Measurements from ENCODE around the gene ALPG.
A peak's percentile ranks its signal among the peaks of the same experiment; 100 is the strongest.
"Not testable (repeated sequence)": the region's sequence is repeated elsewhere in the genome, so short reads cannot be mapped to it uniquely, and the experiment has no call there.

ALPG gene

DNA sequence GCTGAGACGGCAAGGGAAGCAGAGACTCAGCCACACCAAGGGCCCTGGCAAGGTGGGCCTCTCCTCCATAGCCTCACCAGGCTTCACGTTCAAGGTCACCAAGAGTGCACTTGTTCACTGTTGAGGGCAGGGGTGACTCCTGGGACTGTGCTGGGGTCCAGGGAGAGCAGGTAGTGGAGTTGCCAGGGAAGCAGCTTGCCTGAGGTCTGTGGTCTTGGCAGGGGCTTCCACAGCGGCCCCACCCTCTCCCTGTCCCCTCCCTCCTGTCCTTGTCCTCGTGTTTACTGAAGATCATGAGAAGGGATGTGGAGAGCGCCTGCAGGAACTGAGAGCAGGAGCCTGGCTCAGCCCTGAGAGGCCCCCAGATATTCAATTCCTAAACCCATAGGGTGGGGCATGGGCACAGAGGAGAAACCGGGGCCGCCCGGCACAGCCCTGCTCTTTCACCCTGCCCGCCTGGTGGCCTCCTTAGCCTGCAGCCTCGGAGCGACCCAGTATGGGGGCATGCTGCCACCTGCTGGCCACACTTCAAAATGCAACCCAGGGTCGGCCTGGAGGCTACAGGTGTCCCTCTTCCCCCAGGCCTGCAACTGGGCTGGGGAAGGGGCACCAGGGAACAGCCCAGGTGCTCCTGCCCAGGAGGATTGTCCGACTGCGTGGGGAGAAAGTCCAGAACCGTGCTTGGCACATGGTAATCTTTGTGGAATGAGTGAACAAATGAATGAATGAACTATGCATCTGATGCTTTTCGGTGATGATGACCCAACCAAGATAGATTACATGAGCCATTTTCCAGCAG lies 33.8 kb downstream of the ALPG start:
- DNase-seq (ENCODE audit: low read depth, low spot score): peak; percentile 15

DNA sequence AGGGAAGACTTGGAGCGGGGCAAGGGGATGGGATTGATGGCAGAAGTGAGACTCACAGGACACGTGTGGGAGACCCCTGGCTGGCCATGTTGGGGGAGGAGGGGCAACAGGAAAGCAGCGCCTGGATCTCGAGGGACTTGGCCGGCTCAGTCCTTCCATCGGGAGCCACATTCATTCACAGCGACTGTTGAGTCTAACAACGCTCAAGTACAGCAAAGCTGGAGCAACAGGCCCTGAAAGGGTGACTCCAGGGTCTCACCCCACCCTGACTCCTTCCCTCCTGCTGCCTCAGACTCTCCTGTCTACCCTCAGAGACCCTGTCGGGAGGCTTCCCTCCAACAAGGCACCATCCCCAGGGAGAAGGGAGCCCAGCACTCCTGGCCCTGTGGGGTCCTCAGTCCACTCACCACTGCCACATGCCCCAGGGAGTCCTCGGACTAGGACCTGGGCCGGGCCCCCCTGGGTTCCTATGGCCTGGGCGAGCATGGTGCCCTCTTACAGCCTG lies 34.6 kb downstream of the ALPG start:
- no peak for DNase-seq (ENCODE audit: low read depth, low spot score)

DNA sequence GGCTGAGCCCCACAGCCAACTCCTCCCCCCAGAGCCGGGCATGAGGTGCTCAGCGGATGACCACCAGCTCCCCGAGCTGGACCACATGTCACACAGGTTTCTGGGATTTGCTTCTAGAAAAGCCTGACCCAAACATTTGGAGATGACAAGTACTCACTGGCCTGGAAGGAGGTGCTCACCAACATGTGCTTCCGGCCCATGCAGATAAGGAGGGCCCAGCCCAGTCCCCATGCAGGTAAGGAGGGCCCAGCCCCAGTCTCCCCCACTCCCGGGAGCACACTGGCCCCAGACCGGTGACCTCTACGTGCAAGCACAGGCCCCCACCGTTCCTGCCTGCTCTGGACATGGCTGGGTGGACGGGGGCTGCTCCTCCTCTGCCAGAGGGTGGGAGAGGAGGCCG lies 35.3 kb downstream of the ALPG start:
- not testable (repeated sequence) for DNase-seq (ENCODE audit: low read depth, low spot score)

DNA sequence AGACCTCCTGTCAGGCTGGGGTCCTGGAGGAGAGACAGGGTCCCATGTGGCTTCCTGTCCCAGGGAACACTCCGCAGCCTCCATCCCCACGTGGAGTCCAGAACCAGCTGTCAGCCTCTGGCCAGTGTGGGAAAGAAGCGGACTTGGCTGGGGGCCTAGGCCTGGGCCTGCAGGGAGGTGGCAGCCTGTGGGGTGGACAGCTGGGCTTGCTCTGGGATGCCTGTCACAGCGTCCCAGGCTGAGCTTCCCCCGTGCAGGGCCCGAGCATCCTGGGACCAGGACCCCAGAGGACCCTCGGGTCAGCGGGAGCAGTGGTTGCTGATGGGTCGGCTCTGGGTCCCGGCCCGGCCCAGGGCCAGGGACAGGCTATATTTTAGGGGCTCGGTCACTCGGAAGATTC lies 35.8 kb downstream of the ALPG start:
- not testable (repeated sequence) for DNase-seq (ENCODE audit: low read depth, low spot score)

DNA sequence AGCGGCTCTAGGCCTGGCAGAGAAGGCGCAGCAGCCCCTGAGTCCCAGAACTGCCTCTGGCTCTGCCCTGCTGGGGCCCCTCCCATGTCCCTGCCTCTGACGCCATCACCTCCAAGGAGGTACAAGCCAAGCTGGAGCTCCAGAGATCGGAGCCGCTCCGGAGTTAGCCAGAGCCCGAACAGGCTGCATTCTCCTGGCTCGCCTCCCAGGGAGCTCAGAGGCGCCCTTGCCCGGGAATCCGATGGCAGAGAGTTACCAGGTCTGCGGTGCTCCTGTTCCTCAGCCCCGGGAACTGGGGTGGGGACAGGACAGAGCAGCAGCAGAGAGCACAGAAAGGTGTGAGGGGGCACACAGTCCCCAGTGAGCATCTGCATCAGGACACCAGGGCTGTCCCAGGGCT lies 36.4 kb downstream of the ALPG start:
- DNase-seq (ENCODE audit: low read depth, low spot score): not testable (repeated sequence)

DNA sequence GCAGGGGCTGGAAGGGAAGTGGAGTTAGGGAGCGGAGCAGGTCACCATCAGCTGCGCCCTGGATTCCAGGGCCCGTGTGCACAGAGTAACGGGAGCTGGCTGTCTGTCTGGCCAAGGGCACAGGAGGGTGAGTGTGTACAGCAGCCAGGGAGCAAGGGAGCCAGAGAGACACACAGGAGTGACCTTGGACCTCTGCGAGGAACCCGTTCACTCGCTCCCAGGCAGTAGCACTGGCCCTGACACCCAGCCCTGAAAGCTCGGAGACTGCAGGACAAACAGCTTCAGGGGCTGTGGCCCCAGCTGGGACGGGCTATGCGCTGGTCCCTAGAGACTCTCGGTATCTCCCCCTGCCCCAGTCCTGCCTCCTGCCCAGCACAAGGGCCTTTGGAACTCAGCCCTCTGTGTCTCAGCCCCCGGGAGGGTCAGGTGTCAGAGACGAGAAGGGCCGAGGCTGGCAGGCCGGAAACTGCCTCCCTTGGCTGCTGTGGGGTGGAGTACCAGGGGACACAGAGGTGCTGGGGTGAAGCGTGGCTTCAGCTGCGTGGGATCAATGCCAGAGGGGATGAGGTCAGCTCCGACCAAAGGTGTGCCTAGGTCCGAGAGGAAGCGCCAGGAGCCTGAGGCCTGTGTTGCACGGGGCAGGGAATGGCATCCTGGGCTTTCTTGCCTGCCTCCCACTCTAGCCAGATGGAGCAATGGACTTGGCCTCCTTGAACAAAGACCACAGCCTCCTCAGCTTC lies 37.2 kb downstream of the ALPG start:
- not testable (repeated sequence) for DNase-seq (ENCODE audit: low read depth, low spot score)

DNA sequence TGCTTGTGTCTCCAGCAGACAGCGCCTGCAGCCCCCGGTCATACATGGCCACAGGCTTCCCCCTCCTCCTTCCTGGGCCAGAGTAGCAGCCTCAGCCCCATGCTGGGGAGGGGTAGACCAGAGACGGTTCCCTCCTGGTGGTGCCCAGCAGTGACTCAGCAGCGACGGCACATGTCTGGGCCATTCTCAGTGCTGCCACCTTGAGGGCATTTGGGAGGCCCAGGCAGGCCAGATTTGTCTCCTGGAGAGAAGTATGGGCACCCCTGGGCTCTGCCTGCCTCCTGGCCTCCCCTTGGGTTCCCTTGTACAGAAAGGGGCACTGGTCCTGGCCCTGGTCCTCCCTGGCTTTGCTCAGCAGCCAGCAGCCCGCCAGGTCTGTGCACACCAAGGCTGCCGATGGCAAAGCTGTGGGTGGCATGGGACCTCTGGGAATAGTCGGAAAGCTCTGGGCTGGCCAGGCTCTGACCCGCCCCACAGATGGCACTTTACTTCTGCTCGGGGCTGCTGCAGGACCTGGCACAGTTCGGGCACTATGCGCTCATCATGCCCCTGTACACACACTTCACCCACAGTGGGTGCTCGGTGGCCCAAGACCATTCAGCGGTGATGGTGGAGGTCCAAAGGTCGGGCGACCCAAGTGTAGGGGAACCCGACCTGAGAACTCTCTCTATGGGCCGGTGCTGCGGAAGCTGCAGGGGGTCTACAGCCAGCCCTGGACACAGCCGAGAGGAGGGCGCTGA lies 37.9 kb downstream of the ALPG start:
- no peak for DNase-seq (ENCODE audit: low read depth, low spot score)

DNA sequence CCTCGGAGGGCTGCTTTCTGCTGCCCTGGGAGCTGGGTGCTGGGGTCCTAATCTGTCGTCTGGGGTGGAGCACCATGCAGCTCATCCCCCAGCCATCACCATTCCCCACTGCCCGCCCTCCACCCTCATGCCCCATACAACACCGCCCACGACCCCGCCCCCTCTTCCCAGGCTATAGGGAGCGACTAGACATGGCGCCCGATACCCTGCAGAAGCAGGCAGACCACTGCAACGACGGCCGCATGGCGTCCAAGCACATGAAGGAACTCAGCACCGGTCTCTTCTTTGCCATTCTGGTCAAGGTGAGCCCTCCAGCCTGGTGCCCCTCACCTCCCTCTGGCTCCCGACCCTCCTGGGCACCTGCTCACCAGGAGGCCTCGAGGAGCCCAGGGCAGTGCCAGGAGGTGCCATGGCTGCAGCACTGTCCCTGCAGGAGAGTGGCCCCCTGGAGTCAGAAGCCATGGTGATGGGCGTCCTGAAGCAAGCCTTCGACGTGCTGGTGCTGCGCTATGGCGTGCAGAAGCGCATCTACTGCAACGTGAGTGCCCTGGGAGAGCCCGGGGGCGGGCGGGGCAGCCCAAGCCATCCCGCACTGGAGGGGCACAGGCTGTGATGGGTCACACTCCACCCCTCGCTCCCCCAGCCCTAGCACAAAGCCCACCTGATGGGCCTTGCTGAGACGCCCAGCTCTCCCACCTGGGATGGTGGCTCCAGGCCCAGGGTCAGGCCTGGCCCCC lies 38.7 kb downstream of the ALPG start:
- DNase-seq (ENCODE audit: low read depth, low spot score): not testable (repeated sequence)

DNA sequence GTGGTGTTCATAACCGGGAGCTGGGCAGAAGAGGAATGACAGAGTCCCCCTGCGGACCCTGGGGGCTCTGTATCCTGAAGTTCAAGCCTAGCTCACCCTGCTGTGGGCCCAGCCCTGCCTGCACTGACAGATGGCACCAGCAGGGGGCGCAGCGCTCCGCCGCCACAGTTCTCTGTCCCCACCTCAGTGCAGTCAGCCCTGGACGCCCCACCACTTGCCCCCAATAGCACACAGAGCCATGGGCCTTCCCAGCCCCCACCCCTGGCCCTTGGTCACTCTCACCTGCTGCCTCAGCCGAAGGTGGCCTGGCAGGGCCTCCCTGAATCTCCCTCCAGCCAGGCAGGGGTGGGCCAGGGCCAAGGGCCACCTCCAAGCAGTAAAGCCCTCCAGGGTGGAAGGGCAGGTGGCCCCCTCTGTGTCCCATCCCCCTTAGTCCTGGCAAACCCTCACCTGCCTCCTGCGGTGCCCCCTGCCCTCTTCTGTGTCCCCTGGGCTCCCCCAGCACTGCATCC lies 39.7 kb downstream of the ALPG start:
- DNase-seq (ENCODE audit: low read depth, low spot score): not testable (repeated sequence)

DNA sequence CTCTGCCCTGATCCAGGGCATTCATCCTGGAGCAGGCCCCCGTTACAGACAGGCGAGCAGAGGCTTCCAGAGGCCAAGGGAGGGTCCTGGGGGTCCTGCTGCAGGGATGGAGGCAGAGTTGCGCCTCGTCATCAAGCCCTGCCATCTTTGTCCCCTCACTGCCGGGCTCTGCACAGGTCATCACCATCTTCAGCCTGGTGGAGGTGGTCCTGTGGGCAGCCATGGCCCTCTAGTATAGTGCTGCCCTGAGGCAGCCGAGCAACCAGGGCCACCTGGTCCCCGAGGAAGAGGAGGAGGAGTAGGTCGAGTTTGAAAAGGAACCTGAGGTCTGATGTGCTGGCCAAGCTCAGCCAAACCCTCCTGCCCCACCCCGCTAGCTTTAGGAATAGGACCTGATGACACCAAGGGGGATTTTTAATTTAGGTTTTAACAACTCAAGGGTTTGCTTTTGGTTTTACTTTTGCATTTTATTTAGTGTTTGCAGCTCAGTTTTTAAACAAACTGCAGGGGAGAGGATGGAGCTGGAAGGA lies 40.5 kb downstream of the ALPG start:
- DNase-seq (ENCODE audit: low read depth, low spot score): no peak

DNA sequence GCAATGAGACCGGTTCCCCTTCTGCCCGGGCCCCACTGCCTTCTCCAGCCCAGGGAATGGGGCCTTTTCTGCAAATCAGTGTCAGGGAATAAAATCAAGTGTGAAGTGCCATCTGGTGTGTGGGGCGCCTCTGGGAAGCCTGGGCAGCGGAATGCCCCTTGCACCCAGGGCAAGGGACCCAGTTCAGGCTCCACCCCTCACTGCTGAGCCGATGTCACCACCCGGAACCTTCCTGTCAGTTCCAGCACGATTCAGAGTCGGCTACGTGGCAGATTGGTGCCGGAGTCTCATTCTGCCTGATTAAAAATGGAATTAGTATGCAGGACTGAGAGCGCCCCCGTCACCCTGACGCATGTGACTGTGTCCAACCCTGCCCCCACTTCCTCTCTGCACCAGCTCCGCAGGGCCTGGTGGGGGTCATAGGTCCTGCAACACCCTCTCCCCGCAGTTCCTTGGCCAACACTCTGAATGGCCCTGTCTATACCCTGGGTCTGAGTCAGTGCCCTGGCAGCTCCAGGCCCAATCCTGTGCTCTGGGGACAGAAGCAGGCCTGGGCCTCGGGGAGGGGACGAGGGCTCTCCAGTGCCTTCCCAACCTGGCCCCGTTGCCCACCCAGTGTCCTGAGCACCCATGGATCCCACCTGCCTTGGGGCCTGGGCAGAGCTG lies 41.1 kb downstream of the ALPG start:
- DNase-seq (ENCODE audit: low read depth, low spot score): no peak

DNA sequence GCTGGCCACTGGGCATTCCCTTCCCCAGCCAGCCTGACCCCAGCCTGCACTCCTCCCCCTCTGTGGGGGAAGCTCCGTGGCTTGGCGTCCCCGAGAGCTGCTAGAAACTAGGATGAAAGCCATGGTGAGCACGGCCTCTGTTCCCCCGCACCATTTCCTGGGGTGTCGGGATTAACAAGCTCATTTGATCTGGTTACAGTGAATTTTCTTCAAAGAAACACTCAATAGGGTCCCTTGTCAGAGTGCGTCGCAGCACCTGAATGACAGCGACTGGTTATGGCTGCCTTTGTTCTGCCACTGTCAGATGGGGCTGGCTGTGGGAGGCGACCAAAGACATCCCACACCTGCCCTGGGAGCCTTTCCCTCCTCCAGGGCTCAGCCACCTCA lies 41.7 kb downstream of the ALPG start:
- no peak for DNase-seq (ENCODE audit: low read depth, low spot score)

DNA sequence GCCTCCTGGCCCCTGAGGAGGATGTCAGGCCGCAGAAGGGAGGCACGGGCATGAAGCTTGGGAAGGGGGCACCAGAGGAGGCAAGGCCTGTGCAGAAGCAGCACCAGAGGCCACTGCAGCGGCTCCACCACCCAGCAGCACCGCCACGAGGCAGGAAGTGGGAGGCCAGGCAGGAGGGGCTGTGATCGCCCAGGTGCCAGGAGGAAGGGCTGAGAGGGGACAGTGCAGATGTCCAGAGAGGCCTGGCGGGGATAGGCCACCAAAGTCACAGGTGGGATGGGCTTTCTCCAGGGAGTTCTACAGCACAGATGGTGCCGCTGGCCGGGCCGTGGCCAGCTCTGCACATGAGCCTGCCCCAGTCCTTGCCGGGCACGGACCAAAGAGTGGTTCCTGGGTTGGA lies 43.3 kb downstream of the ALPG start:
- DNase-seq (ENCODE audit: low read depth, low spot score): no peak

DNA sequence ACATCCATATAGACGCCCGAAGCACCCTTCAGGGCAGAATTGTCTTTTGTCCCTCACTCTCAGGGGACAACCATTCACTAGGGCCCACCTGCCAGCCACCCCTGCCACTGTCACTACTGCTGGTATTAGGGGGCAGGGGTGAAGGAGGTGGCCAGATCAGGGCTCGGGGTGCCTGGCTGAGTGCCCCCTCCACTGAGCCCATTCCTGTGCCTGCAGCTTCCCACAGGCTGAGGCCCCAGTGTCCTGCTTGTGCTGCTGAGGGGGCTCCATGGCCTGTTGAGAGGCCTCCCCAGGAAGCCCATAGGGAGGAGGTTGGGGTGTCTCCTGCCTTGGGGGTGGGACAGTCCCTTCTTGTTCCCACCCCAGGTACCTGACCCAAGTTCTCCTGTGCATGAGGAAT lies 45.0 kb downstream of the ALPG start:
- not testable (repeated sequence) for DNase-seq (ENCODE audit: low read depth, low spot score)

DNA sequence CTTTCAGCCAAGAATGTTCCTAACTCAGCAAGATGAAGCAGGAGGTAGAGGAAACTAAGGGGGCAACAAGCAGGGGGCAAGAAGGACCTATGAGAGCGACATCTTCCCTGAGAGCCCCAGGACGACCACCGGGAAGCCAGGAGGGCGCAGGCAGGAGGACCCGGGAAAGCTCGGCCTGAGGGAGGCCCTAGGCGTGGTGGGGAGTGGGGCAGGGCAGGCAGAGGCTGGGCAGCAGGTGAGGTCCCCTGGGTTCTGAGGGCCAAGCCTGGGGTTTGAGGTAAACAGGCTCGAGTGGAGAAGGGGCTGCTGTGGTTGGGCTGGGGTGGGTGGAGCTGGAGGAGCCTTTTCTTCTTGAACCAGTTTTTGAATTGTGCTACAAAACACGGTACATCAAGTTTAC lies 48.0 kb downstream of the ALPG start:
- DNase-seq (ENCODE audit: low read depth, low spot score): no peak

DNA sequence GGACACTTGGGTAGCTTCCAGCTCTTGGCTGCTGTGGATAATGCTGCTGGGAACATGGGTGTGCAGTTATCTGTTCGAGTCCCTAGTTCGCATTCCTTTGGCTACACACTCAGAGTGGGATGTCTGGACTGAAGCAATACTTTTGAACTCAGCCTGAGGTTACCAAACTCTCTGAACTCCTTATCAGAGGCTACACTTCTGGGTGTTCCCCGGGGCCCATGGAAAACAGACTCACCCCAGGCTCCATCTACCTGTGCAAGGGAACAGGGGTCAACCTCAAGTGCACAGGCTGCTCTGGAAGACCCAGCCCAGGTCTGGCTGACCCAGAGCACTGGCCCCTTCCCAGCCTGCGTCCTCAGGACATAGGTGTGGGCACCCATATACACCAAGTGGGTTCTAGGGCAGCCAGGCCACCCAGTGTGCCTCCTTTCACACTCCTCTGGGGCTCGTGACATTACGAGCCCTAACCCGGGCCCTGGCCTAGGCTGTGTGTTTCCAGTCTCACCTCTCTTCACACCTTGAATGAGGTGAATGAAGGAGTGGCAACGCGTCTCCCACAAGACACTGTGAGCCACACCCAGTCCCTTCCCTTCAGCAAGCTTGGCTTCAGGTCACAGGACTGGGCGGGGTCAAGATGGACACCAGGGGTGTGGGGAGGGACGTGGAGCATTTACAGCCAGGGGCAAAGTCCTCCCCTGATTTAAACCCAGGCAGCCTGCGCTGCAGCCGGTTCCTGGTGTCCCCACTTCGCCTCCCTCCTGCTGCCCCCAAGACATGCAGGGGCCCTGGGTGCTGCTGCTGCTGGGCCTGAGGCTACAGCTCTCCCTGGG lies 49.0 kb downstream of the ALPG start, which contains the start of gene ALPI:
TSS of gene ALPI (plus strand) at position 728 of the 830 bp plus-strand sequence. CDS start at position 775, 47 bp downstream.
- DNase-seq (ENCODE audit: low read depth, low spot score): no peak

DNA sequence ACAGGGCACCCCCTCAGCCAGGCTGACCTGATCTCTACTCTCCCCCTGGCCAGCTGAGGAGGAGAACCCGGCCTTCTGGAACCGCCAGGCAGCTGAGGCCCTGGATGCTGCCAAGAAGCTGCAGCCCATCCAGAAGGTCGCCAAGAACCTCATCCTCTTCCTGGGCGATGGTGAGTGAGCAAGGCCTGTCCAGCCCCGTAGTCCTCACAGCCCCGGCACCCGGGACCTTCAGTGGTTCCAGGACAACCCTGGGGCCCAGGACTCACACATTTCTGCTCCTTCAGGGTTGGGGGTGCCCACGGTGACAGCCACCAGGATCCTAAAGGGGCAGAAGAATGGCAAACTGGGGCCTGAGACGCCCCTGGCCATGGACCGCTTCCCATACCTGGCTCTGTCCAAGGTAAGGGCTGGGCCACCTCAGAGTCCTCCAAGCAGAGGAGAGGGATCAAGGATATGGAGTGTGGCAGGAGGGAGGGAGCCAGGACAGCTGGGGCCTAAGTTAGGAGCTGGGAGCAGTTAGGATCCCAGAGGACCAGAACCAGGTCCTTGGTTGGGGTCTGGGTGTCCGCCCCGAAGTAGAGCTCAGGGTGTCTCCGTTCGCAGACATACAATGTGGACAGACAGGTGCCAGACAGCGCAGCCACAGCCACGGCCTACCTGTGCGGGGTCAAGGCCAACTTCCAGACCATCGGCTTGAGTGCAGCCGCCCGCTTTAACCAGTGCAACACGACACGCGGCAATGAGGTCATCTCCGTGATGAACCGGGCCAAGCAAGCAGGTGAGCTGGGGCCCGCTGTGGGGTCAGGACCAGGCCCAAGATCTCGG lies 49.9 kb downstream of the ALPG start:
- DNase-seq (ENCODE audit: low read depth, low spot score): no peak
